ENCODE measurements around the gene SLC25A6.
"Not testable (repeated sequence)": the region's sequence is repeated elsewhere in the genome, so short reads cannot be mapped to it uniquely, and the experiment has no call there.

SLC25A6 gene

DNA sequence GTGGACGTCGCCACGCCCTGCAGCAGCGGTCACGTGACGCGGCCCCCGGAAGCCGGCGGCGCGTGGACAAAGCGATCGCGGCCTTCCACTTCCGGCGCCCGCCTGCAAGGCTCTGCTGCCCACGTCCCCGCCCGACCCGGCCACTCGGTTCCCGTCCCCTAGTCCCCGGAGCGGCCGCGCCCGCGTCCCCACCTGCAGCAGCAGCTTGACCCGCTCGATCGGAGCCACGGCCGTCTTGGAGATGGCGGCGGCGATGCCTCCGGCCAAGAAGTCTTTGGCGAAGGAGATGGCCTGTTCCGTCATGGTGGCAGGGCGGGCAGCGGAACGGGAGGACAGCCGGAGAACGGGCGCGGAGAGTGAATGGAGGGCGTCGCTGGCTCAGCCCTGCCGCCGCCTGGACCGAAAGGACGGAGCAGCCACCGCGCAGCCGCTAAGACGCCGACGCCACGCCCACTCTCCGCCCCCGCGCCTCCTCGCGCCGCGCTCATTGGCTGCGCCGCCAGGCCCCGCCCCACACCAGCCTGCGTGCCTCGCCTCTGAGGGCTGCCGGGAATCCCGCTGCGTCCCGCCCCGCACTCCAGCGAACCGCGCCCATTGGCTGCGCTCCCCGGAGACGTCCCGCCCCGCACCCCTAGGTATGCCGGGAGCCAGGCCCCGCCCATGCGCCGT is at the start of gene SLC25A6:
SLC25A6 (minus strand) TSS at position 407 of the 669 bp plus-strand sequence; CDS start at position 303, 104 bp downstream.
- H3K27ac ChIP-seq: peak within 1 kb of the TSS; percentile 98
- no peak for TF ChIP-seq CTCF (conservative IDR thresholded peaks at IDR 0.05)
- TF ChIP-seq ZFX (IDR thresholded peaks at IDR 0.05): 0 out of 2 replicates have a peak, but pooled peaks have one; percentile 56

DNA sequence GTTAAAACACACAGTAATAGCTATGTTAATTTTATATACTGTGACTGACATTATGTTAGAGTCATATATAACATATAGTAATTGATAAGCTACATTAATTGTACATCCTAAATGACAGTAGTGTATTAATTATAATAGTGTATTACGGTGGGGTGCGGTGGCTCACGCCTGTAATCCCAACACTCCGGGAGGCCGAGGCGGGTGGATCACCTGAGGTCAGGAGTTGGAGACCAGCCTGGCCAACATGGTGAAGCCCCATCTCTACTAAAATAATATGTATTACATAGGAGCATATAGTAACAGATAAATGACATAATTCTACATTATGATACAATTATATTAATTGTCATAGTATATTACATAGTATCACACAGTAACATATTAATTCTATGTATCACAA is 48.6 kb upstream of the SLC25A6 start:
- TF ChIP-seq CTCF (conservative IDR thresholded peaks at IDR 0.05) (no peak), ZFX (IDR thresholded peaks at IDR 0.05) (no peak)
- H3K27ac ChIP-seq: no peak overlapping the region

- TF ChIP-seq ZFX (IDR thresholded peaks at IDR 0.05): no peak
- TF ChIP-seq CTCF (conservative IDR thresholded peaks at IDR 0.05): no peak
- H3K27ac ChIP-seq: no peak overlapping the region
Measured at GRCh38 chrX:1435241-1435895, 43.5 kb upstream of the SLC25A6 start.

- no peak for TF ChIP-seq CTCF (conservative IDR thresholded peaks at IDR 0.05)
- TF ChIP-seq ZFX (IDR thresholded peaks at IDR 0.05): no peak
- H3K27ac ChIP-seq: no peak overlapping the region
Measured at GRCh38 chrX:1434871-1435240, 42.9 kb upstream of the SLC25A6 start.

GRCh38 chrX:1433646-1434357 is 41.9 kb upstream of the SLC25A6 start:
- H3K27ac ChIP-seq: no peak overlapping the region
- TF ChIP-seq CTCF (conservative IDR thresholded peaks at IDR 0.05): no peak
- TF ChIP-seq ZFX (IDR thresholded peaks at IDR 0.05): no peak

- H3K27ac ChIP-seq: no peak overlapping the region
- TF ChIP-seq ZFX (IDR thresholded peaks at IDR 0.05) (no peak), CTCF (conservative IDR thresholded peaks at IDR 0.05) (no peak)
Measured at GRCh38 chrX:1430451-1430850, 38.5 kb upstream of the SLC25A6 start.

- H3K27ac ChIP-seq: no peak overlapping the region
- TF ChIP-seq ZFX (IDR thresholded peaks at IDR 0.05) (no peak), CTCF (conservative IDR thresholded peaks at IDR 0.05) (no peak)
Measured at GRCh38 chrX:1427756-1428155, 35.8 kb upstream of the SLC25A6 start.

DNA sequence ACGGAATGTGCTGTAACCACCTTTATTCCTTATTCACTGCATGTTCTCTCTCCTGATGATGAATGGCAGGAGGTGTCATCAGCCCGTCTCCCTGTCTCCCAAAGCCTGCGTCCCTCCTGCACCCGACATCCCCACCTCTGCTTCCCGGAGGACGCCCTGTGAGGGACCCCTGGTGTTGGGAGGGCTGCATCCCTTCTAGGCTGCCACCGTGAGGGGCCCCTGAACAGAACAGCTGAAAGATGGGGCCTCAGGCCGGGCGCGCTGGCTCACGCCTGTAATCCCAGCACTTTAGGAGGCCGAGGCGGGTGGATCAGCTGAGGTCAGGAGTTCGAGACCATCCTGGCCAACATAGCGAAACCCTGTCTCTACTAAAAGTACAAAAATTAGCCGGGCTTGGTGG is 34.4 kb upstream of the SLC25A6 start:
- not testable (repeated sequence) for H3K27ac ChIP-seq
